Neural crest cell (in vitro differentiated cells): ENCODE data around the gene ZNF317. TPM values are rescaled to one million over a fixed set of nuclear protein-coding genes. Genes with fewer than 3 reads are reported as not detected.

Source experiments
- DNase-seq: peaks from one replicate; pipeline ENCODE4 v3.0.0; 2021; ENCODE audit warnings: low read depth, mixed read lengths, low spot score
- H3K27ac Mint-ChIP-seq: one replicate; pipeline ENCODE4 v1.8.0; 2021; ENCODE audit warnings: mild to moderate bottlenecking, mixed read lengths; ENCODE audit not compliant: unreplicated experiment
- H3K27me3 Mint-ChIP-seq: 2 replicates; pipeline ENCODE4 v1.8.0; 2021; ENCODE audit warnings: low read depth, mild to moderate bottlenecking, mixed read lengths
- H3K36me3 Mint-ChIP-seq: 2 replicates; pipeline ENCODE4 v1.8.0; 2021; ENCODE audit warnings: low read depth, mild to moderate bottlenecking, mixed read lengths
- H3K4me1 Mint-ChIP-seq: 2 replicates; pipeline ENCODE4 v1.8.0; 2021; ENCODE audit warnings: mixed read lengths
- H3K4me3 Mint-ChIP-seq: one replicate; pipeline ENCODE4 v1.8.0; 2021; ENCODE audit warnings: mild to moderate bottlenecking, mixed read lengths
- H3K9me3 Mint-ChIP-seq: 2 replicates; pipeline ENCODE4 v1.8.0; 2021; ENCODE audit warnings: mixed read lengths
- total RNA-seq: library from RNA; stranded (reverse); gene quantifications from 2 replicates; pipeline ENCODE4 v1.2.1, GENCODE V29; 2021
- TF ChIP-seq, protein P1 (sequence below): fragments of 200-600 bp; sonication (generic); conservative IDR thresholded peaks from 2 replicates; pipeline ENCODE4 v1.5.0; 2021; ENCODE audit warnings: antibody characterized with exemption, mild to moderate bottlenecking

Gene ZNF317
- total RNA-seq, 1 donor from 2014 or later: 44.0 TPM

DNA sequence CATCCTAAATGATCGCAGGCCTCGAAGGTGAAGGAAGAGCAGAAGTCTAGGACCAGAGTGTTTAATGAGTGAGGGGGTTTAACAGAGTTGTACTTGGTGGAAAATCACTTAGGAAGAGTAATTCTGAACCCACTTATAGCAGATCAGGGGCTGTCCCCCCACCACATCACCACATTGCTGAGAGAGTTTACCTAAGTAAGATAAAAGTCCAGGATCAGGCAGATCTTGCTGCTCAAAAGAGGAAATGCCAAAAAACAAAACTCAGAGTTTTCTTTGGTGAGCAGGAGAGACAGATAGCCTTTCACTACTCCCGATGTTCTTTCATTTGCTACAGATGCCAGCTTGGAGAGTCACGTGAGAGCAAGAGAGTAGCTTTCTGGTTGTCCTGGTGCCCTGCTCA is 15.4 kb downstream of the ZNF317 start:
- no peak overlapping the region for H3K27ac Mint-ChIP-seq
- H3K27me3 Mint-ChIP-seq: no peaks in the 10 kb centered on the region
- DNase-seq: no peak
- no peaks in the 10 kb centered on the region for H3K4me1 Mint-ChIP-seq
- peaks cover 39% of the 10 kb centered on the region for H3K9me3 Mint-ChIP-seq
- no peak overlapping the region for H3K4me3 Mint-ChIP-seq
- H3K36me3 Mint-ChIP-seq: peaks cover 95% of the 10 kb centered on the region
- TF ChIP-seq, protein P1, sequence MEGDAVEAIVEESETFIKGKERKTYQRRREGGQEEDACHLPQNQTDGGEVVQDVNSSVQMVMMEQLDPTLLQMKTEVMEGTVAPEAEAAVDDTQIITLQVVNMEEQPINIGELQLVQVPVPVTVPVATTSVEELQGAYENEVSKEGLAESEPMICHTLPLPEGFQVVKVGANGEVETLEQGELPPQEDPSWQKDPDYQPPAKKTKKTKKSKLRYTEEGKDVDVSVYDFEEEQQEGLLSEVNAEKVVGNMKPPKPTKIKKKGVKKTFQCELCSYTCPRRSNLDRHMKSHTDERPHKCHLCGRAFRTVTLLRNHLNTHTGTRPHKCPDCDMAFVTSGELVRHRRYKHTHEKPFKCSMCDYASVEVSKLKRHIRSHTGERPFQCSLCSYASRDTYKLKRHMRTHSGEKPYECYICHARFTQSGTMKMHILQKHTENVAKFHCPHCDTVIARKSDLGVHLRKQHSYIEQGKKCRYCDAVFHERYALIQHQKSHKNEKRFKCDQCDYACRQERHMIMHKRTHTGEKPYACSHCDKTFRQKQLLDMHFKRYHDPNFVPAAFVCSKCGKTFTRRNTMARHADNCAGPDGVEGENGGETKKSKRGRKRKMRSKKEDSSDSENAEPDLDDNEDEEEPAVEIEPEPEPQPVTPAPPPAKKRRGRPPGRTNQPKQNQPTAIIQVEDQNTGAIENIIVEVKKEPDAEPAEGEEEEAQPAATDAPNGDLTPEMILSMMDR: no peak

DNA sequence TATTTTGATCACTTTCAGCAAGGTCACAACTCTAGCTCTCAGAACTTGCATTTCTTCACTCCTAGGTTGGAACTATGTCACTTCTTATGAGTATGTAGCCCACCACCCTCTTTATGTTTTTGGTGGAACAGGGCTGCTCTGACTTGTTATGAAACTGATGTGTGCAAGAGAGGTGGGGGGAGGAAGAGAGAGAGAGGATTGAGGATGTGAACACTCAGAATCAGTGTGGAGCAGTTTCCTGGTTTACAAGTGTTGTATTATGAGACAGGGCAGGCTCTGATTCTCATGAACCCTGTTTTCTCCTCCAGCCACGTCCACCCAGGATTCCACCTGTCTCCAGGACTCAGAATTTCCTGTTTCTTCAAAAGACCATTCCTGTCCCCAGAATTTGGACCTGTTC is 16.1 kb downstream of the ZNF317 start:
- no peak for DNase-seq
- Mint-ChIP-seq H3K36me3 (peaks cover 95% of the 10 kb centered on the region), H3K4me3 (no peak overlapping the region), H3K4me1 (no peaks in the 10 kb centered on the region), H3K27ac (no peak overlapping the region), H3K9me3 (peaks cover 39% of the 10 kb centered on the region), H3K27me3 (no peaks in the 10 kb centered on the region)
- TF ChIP-seq, protein P1: no peak

DNA sequence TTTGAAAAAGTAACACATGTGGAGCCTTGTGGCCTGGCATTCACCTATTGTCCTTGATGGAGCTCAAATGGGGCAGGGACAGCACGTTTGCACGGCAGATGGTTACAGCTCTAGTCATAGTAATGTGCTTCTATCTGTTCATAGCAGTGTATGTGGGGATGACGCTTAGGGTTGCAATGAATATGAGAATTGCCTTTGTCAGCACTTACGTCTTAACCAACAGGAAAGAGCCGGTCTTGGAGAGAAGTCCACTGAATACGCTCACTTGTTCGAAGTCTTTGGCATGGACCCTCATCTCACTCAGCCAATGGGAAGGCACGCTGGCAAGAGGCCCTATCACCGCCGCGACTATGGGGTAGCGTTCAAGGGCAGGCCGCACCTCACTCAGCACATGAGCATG is 19.7 kb downstream of the ZNF317 start:
- no peaks in the 10 kb centered on the region for H3K27me3 Mint-ChIP-seq
- H3K9me3 Mint-ChIP-seq: peaks cover 25% of the 10 kb centered on the region
- H3K36me3 Mint-ChIP-seq: peaks cover 91% of the 10 kb centered on the region
- TF ChIP-seq, protein P1: no peak
- H3K4me3 Mint-ChIP-seq: no peak overlapping the region
- no peaks in the 10 kb centered on the region for H3K4me1 Mint-ChIP-seq
- DNase-seq: no peak
- no peak overlapping the region for H3K27ac Mint-ChIP-seq

DNA sequence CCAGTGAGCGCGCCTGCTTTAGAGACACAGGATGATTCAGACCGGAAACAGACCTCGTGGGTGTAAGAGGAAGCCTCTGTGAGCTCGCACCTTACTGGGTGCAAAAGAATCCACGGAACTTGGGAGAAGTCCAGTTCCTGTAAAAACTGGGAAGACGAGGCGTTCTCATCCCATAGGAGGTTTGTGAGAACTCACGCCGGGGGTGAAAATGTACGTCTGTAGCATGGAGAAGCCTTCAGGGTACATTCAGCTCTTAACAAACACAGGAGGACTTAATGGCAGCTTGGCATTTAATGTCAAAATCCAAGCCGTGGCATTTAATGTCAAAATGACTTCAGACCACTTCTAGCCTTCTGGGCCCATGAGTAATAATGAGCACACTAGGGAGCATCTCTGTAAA is 21.2 kb downstream of the ZNF317 start:
- Mint-ChIP-seq H3K9me3 (peaks cover 19% of the 10 kb centered on the region), H3K27me3 (no peaks in the 10 kb centered on the region), H3K4me1 (no peaks in the 10 kb centered on the region), H3K4me3 (no peak overlapping the region), H3K27ac (no peak overlapping the region), H3K36me3 (peaks cover 83% of the 10 kb centered on the region)
- DNase-seq: no peak
- TF ChIP-seq, protein P1: no peak

DNA sequence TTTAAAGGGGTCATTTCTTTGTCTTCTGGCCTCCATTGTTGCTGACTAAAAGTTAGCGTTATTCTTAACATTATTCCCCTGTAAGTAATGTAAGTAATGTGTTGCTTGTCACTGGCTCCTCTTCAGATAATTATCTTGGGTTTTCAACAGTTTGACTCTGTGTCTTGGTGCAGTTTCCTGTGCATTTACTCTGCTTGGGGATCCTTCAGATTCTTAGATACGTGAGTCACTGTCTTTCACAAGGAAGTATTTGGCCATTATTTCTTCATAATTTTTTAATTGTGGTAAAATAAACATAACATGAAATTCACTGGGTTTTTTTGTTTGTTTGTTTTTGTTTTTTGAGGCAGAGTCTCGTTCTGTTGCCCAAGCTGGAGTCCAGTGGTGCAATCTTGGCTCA is 25.1 kb downstream of the ZNF317 start:
- DNase-seq: no peak
- Mint-ChIP-seq H3K9me3 (peaks cover 10% of the 10 kb centered on the region), H3K27ac (no peak overlapping the region), H3K4me1 (no peaks in the 10 kb centered on the region), H3K27me3 (no peaks in the 10 kb centered on the region), H3K36me3 (peaks cover 52% of the 10 kb centered on the region), H3K4me3 (no peak overlapping the region)
- TF ChIP-seq, protein P1: no peak

DNA sequence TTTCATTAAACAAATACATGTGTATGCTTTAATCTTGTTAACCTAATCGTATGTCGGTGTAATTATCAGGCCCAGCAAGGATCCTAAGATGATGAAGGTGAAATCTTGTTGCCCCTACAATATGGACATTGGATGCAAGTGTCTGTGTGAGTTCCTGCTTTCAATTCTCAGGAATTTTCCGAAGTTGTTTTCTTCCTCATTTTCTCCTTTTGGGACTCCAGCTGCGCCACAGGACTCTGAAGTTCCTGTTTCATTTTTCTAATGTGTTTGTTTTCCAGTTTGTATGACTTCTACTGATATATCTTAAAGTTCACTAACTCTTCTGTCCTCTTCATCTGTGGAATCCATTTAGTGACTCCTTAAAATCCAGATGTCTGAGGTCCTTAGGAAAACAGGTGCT is 26.6 kb downstream of the ZNF317 start:
- Mint-ChIP-seq H3K9me3 (peaks cover 5% of the 10 kb centered on the region), H3K4me3 (no peak overlapping the region)

More for the DNA sequence above, 26.6 kb downstream of the ZNF317 start:
- no peak for DNase-seq
- no peaks in the 10 kb centered on the region for H3K27me3 Mint-ChIP-seq
- H3K27ac Mint-ChIP-seq: no peak overlapping the region
- peaks cover 36% of the 10 kb centered on the region for H3K36me3 Mint-ChIP-seq
- H3K4me1 Mint-ChIP-seq: no peaks in the 10 kb centered on the region
- TF ChIP-seq, protein P1: no peak
